HG02610 (cell line): ENCODE results near the gene VAMP7.
"Not testable (repeated sequence)": the region's sequence is repeated elsewhere in the genome, so short reads cannot be mapped to it uniquely, and the experiment has no call there.

Experiments
- ATAC-seq: cut with Tn5 transposase; IDR thresholded peaks from one replicate; pipeline ENCODE4 v1.9.1; 2021; ENCODE audit warnings: mild to moderate bottlenecking, moderate library complexity; ENCODE audit not compliant: unreplicated experiment

VAMP7 gene

GRCh38 chrX:155881158-155881993 lies at the start of gene VAMP7:
VAMP7 (plus strand) TSS chrX:155881345; CDS start chrX:155889467, 8,122 bp downstream.
- ATAC-seq: peak; percentile 95

- no peak for ATAC-seq
Measured at GRCh38 chrX:155841232-155841631, 39.9 kb upstream of the VAMP7 start.

- ATAC-seq: not testable (repeated sequence)
Measured at GRCh38 chrX:155851786-155852185, 29.4 kb upstream of the VAMP7 start.

- no peak for ATAC-seq
Measured at GRCh38 chrX:155857561-155857960, 23.6 kb upstream of the VAMP7 start.

GRCh38 chrX:155864655-155865054 lies 16.5 kb upstream of the VAMP7 start:
- no peak for ATAC-seq

- ATAC-seq: no peak
Measured at GRCh38 chrX:155865193-155865592, 16.0 kb upstream of the VAMP7 start.

GRCh38 chrX:155867821-155868220 lies 13.3 kb upstream of the VAMP7 start:
- ATAC-seq: no peak

GRCh38 chrX:155870958-155871357 lies 10.2 kb upstream of the VAMP7 start:
- no peak for ATAC-seq

- ATAC-seq: no peak
Measured at GRCh38 chrX:155871934-155872333, 9.2 kb upstream of the VAMP7 start.

GRCh38 chrX:155873188-155873587 lies 8.0 kb upstream of the VAMP7 start:
- no peak for ATAC-seq

GRCh38 chrX:155874571-155875244 lies 6.4 kb upstream of the VAMP7 start:
- no peak for ATAC-seq

GRCh38 chrX:155876704-155877103 lies 4.4 kb upstream of the VAMP7 start:
- ATAC-seq: no peak

- no peak for ATAC-seq
Measured at GRCh38 chrX:155877288-155877687, 3.9 kb upstream of the VAMP7 start.

- no peak for ATAC-seq
Measured at GRCh38 chrX:155880586-155881157, 473 bp upstream of the VAMP7 start.

GRCh38 chrX:155886409-155886808 lies 5.3 kb downstream of the VAMP7 start:
- no peak for ATAC-seq

GRCh38 chrX:155888139-155888538 lies 7.0 kb downstream of the VAMP7 start:
- no peak for ATAC-seq

GRCh38 chrX:155889328-155889727 lies 8.2 kb downstream of the VAMP7 start:
- ATAC-seq: no peak

GRCh38 chrX:155891446-155892210 lies 10.5 kb downstream of the VAMP7 start:
- no peak for ATAC-seq

GRCh38 chrX:155893521-155893920 lies 12.4 kb downstream of the VAMP7 start:
- ATAC-seq: no peak

GRCh38 chrX:155896512-155896911 lies 15.4 kb downstream of the VAMP7 start:
- no peak for ATAC-seq

- ATAC-seq: no peak
Measured at GRCh38 chrX:155899366-155899765, 18.2 kb downstream of the VAMP7 start.
